HG03565 (cell line): ENCODE measurements around the gene UVSSA.

ENCODE experiments used
- ATAC-seq: cut with Tn5 transposase; IDR thresholded peaks from one replicate; pipeline ENCODE4 v1.9.1; 2021; ENCODE audit warnings: mild to moderate bottlenecking, moderate library complexity; ENCODE audit not compliant: unreplicated experiment

Gene UVSSA

DNA sequence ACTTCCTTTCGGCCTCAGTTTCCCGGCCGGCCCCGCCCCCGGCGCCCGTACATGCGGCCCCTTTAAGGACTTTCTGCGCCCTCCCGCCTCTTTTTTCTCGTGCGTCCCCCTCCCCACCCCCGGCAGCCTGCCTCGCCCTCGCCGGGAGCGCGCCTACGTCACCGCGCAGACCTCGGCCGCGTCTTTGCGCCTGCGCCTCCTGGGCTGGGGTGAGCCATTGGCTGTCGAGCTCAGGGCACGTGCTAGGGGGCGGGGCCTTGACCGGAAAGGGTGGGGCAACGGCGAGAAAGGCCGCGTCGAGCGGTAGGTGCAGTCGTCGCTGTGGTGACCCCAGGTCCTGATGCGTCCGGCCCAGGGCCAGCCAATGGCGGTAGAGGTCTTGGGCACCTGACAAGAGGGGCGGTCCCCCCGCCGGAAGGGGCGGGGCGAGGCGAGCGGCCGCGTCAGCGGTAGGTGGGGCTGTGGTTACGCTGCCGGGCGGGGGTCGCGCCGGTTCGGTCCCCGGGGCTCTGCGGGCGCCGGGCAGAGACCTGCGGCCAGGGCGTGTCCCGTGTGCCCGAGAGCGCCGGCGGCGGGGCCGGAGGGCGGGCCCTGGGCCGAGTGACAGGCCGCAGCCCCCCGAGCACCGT, at the start of gene UVSSA:
Gene UVSSA (plus strand): TSS at position 428 of the 629 bp plus-strand sequence. CDS start 884 bp downstream, outside the sequence.
- peak; percentile 84 for ATAC-seq

- no peak for ATAC-seq
Observed at GRCh38 chr4:1297456-1298325, 49.3 kb upstream of the UVSSA start.

- ATAC-seq = no peak
Observed at GRCh38 chr4:1298461-1298860, 48.5 kb upstream of the UVSSA start.

DNA sequence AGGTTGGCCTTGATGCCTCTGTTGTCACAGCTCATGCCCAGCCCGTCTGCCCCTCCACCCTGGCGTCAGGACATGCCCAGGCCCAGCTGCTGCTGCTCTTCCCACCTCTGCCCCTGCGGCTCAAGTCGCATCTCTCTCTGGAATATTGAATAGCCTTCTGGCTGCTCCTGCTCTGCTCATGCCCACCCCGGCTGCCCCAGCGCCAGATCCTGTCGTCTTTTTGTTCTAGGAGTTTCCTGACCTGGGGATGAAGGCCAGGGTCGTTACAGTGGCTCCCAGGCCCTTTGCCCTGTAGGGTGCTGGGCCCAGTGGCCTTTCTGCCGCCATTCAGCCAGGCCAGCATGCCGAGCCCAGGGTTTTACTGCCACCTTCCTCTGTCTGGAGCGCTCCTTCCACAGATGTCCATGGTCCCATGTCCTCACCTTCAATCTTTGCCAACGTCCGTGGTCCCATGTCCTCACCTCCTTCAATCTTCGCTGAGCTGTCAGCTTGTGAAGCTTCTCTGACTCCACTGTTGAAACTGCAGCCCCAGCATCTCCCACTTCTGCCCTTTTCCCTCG, 47.6 kb upstream of the UVSSA start:
- ATAC-seq = no peak

DNA sequence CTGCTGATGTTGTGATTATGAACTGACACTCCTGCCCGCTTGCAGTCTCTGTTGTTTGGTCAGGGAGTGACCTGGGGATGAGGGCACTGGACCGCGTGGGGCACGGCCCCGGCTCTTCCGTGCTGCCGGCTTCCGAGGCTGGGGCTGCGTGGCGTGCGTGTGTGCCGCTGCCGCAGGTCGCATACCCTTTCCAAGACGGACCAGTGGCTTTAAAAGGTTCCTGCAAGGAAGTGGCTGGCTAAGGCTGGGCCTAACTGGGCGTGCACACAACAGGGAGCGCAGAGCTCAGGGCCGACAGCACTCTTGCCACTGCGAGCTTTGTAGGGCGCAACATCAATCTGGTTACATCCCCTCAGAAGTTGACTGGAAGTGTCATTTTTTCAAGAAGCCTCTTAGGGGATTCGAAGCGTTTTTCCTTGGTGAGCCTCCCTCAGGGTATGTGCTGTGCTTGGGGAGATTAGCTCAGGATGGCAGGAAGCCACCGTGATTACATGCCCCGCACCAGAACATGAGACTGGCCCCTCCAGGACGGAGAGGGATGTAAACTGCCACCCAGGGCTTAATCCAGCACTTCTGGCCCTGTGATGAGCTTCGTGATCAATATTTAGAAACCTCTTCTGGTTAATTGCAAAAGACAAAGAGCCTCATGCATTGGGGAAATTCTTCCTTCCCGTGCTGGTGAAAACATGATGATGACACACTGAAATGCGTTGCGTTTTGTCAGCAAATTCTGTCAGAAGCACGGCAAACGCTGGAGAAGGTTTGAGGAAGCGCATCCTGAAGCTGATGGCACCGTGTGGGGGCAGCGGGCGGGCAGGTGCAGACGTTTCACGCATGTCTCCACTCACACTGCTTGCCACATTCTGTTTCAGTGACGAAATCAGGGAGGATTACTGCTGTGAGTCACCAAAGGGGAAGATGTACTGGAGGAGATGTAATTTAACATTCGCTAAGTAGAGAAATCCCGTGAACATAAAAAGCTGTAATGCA, 46.2 kb upstream of the UVSSA start:
- ATAC-seq = no peak

DNA sequence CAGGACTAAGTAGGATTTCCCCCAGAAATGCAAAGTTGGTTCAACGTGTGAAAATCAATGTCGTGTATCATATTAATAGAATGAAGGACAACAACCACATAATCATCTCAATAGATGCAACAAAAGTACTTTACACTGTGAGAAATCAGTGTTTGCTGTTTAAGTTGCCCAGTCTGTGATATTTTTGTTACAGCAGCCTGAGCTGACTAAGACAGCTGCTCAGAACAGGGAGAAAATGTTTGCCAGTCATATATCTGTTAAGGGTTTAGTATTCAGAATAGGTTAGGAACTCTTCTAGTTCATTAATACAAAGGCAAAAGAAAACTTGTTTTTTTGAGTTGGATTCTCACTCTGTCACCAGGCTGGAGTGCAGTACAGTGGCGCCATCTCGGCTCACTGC, 44.8 kb upstream of the UVSSA start:
- no peak for ATAC-seq

DNA sequence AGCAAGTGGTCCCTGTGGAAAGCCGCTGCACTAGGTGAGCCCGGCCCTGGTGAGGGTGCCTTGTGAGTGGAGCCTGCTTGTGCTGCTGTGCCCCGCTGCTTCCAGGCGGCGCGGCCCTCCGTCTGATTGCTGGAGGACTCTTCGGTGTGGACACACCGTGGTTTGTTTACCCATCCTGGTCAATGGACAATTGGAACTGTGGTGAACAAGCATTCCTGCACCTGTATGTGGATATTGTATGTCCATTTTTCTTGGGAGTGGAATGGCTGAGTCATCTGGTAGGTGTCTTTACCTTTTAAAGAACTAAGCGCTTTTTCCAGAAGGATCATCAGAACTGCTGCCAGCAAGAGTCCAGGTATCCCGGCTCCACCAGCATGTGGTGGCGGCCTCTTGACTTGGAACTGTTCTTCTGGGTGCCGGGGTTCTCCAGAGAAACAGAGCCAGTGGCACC, 41.7 kb upstream of the UVSSA start:
- ATAC-seq = no peak

DNA sequence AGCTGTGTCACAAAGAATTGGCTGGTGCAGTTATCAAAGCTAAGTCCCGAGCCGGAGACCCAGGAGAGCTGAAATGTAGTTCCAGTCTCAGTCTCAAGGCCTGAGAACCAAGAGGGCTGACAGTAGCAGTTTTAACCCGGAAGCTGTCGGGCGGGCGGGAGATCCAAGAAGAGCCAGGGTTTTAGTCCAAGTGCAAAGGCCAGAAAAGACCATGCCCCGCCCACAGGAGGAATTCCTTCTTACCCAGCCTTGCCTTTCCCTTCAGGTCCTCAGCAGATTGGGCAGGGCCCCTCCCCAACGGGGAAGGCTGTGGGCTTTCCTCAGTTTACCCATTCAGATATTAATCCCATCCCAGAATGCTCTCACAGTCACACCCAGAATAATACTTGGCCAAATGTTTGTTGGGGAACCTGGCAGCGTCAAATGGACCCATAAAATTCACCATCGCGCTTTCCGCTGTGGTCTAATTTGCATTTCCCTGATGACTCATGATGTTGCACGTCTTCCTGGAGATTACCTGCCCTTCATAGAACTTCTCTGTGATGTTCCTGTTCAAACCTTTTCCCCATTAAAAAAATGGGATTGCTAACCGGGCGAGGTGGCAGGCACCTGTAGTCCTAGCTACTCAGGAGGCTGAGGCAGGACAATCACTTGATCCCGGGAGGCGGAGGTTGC, 41.1 kb upstream of the UVSSA start:
- ATAC-seq = no peak

DNA sequence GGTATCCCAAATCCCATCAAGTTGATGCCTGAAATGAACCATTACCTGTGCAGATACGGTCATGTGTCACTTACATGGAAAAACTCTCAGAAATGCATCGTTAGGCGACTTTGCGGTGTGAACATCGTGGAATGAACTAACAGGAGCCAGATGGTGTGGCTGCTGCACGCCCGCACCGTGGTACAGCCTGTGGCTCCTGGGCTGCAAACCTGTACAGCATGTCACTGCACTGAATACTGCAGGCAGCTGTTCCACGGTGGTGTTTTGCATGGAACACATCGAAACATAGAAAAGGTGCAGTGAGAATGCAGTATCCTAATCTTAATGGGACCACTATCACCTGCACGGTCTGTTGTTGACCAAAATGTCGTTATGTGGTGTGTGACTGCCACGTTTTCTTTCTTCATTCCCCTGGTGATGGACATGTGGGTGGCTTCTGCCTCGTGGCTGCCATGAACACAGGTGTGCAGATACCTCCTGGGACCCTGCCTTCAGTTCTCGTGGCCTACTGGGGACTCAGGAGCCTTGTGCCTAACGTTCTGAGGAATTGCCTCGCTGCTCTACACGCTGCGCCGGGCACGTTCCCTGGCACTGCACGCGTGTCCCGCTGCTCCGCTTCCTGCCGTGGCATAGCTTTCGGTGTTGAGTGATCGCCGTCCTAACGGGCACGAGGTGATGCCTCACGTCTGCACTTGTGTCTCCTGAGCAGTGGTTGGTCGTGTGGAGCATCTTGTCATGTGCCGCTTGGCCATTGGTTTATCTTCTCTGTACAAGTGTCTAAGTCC, 38.9 kb upstream of the UVSSA start:
- no peak for ATAC-seq

- no peak for ATAC-seq
Observed at GRCh38 chr4:1309261-1310010, 37.6 kb upstream of the UVSSA start.

DNA sequence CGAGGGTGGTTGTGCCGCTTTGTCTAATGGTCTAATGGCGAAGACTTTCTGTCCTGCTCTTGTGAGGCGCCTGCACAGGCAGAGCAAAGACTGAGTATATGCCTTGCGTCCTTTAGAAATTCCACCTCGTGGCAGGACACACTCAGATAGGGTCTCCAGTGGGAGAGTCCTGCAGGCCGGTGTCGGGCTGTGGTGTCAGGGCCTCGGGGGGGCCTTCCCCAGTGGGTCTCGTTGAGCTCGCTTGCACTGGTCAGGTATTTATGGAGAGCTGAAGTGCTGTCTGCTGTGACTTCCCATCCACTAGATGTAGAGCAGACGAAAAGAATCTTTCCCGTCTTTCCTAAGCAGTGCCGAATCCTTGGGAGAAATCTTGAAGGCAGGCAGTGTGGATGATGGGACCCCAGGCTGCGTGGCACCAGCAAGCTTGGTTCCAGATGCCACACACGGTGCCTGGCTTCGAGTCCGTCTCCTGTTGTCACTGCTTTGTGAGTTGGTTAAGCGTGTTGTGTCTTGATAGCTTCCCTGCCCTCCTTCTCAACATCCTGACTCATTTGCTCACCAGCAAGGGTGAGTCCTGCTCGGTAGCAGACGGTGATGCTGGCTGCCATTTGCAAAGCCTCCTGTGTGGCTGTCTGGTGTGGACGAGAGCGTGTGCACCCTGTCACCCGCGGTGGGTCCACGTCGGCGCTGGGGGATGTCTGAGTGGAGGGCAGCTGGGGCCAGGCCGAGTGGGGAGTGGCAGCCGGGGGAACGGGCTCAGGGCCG, 36.8 kb upstream of the UVSSA start:
- ATAC-seq = no peak

DNA sequence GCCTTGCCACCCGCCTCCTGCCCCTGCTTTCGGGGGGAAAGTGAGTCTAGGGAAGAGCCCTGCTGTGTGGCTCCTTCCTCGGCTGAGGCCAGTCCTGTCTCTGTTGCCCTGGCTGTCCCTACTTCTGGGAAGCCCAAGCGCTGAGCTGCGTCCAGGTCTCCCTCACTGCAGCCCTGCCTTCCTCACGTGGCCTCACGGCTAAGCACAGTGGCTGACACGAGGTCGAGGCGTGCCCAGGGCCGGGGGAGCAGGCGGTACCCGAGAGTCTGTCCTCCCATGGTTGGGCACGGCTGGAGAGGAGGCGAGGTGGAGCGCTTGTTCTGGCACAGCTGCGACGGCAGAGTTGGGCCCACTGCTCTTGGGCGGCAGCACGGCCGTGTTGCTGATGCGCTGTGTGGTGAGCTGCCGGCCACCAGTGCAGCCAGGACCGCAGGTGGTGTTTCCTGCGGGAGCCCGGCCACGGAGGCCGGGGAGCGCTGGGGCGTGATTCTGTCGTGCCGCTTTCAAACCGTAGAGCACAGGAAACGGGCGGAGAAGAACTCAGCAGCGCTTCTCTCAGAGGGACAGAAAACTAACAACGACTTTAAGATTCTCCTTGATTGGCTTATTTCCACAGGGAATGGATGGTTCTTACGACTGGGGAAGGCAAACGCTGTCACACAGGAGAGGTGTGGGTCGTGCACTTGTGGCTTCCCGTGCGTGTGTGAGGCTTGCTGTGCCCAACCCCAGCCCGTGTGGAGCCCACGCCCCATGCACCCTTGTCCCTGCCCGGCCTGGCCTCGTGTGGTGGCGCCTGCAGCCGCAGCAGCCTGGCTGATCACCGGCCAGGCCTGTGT, 36.0 kb upstream of the UVSSA start:
- no peak for ATAC-seq

GRCh38 chr4:1312821-1313640, 34.0 kb upstream of the UVSSA start:
- ATAC-seq = no peak

DNA sequence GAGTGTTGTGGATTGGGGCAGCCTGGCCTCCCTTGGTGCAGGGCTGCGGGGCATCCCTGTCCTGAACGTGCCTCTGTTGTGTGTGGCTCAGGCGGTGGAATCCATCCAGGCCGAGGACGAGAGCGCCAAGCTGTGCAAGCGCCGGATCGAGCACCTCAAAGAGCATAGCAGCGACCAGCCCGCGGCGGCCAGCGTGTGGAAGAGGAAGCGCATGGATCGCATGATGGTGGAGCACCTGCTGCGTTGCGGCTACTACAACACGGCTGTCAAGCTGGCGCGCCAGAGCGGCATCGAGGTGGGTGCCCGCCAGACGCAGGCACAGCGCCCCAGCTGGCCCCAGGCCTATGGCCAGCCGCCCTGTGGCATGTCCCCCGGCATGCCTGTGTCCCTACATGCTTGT, 31.7 kb upstream of the UVSSA start:
- ATAC-seq = no peak

DNA sequence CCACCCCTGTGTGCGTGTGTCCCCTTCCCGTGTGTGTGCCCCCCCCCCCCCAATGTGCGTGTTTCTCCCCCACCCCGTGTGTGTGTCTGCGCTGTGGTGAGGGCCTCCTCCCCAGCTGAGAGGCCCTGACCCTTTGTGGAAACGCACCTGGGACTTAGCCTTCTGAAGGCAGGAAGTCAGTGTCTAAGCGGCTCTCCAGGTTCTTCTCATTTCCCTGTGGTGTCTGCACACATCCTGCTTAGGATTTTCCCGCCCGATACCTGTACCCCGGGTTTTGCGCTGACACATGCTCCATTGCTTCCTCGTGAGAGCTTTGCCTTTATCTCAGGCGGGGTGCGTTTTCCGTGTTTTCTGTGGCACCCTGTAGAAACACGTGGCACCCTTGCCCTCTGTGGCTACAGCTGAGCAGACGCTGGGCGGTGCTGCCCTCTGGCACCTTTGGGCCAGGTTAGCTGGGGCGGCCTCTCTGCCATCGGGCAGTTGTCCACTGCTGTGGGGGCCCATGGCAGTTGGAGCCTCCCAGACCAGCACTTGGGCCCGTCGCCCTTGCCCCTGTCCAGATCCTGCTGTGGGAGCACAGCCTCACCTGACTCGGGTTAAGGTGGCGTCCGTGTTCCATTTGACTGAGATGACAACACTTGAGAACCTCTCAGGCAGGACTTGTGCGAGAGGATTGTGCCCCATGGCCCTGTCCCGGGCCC, 31.0 kb upstream of the UVSSA start:
- ATAC-seq = no peak
